AG09309 (cell line): ENCODE measurements around the gene IL25.

Experiments
- DNase-seq: peaks from one replicate; pipeline ENCODE4 v3.0.0-alpha.2; 2010; ENCODE audit warnings: low read depth
- H3K4me3 ChIP-seq: 2 replicates; pipeline ENCODE4 v1.5.1; 2011; ENCODE audit warnings: mild to moderate bottlenecking, low read depth, low read length, moderate library complexity; ENCODE audit not compliant: control insufficient read depth
- TF ChIP-seq, protein P1 (sequence below): IDR thresholded peaks from 2 replicates; pipeline ENCODE4 v1.5.1; 2011; ENCODE audit warnings: mild to moderate bottlenecking, low read depth, low read length, inconsistent platforms; ENCODE audit not compliant: insufficient read depth, control insufficient read depth; ENCODE audit errors: missing control alignments

IL25 gene

DNA sequence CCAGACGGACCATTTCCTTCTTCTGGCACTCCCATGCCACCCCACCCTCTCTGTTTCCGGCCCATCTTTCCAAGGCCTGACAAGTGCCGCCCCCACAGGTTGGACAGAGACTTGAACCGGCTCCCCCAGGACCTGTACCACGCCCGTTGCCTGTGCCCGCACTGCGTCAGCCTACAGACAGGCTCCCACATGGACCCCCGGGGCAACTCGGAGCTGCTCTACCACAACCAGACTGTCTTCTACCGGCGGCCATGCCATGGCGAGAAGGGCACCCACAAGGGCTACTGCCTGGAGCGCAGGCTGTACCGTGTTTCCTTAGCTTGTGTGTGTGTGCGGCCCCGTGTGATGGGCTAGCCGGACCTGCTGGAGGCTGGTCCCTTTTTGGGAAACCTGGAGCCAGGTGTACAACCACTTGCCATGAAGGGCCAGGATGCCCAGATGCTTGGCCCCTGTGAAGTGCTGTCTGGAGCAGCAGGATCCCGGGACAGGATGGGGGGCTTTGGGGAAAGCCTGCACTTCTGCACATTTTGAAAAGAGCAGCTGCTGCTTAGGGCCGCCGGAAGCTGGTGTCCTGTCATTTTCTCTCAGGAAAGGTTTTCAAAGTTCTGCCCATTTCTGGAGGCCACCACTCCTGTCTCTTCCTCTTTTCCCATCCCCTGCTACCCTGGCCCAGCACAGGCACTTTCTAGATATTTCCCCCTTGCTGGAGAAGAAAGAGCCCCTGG is 3.1 kb downstream of the IL25 start:
- no peak for DNase-seq
- H3K4me3 ChIP-seq: no peak overlapping the region
- TF ChIP-seq, protein P1, sequence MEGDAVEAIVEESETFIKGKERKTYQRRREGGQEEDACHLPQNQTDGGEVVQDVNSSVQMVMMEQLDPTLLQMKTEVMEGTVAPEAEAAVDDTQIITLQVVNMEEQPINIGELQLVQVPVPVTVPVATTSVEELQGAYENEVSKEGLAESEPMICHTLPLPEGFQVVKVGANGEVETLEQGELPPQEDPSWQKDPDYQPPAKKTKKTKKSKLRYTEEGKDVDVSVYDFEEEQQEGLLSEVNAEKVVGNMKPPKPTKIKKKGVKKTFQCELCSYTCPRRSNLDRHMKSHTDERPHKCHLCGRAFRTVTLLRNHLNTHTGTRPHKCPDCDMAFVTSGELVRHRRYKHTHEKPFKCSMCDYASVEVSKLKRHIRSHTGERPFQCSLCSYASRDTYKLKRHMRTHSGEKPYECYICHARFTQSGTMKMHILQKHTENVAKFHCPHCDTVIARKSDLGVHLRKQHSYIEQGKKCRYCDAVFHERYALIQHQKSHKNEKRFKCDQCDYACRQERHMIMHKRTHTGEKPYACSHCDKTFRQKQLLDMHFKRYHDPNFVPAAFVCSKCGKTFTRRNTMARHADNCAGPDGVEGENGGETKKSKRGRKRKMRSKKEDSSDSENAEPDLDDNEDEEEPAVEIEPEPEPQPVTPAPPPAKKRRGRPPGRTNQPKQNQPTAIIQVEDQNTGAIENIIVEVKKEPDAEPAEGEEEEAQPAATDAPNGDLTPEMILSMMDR: no peak

DNA sequence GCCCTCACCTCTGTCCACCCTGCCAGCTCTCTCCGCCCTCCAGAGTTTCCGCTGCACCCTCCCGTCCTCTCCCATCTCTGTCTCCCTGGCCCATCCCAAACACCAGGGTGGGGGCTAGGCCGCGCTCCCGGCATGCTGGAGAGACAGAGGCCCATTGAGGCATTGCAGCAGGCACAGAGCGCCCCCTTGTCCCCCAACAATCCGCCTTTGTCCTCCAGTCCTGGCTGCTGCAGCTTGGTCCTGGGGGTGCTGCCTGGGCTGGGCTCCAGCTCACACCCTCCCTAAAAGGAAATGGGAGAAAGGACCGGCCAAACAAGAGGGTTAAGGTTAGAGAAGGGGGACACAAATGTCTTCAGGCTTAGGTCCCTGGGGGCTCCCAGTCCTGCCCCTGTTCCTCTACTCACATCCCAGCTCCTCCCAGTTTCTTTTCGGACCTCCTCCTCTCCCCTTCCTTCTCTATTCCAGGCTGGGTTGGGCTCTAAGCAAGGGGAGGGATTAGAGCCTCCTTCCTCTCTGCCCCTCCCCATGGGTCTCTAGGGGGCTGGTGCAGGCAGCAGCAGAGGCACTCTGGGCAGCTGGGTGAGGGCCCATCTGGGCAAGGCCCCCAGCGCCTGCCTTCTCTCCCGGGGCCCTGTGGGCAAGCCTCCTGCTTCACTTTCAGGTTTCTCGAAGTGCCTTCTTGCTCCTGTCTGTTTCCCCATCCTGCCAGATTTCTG is 4.0 kb downstream of the IL25 start, which contains the start of gene CMTM5:
TSS of gene CMTM5 (plus strand) at position 565 of the 716 bp plus-strand sequence. CDS start 206 bp downstream, outside the sequence.
- no peak for DNase-seq
- TF ChIP-seq, protein P1: no peak
- H3K4me3 ChIP-seq: no peak within 1 kb of the TSS

DNA sequence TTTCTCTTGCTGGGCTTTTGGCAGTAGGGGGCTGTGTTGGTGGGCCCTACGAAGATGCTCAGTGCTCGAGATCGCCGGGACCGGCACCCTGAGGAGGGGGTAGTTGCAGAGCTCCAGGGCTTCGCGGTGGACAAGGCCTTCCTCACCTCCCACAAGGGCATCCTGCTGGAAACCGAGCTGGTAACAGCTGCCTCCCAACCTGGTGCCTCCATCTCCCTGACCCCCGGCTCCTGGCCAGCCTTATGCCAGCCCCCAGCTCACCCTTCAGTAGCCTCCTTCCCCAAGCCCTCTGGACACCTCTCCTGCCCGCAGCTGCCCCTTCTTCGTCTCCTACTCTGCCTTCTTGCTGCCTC is 4.6 kb downstream of the IL25 start:
- TF ChIP-seq, protein P1: no peak
- no peak overlapping the region for H3K4me3 ChIP-seq
- DNase-seq: no peak

GRCh38 chr14:23377573-23378563 is 5.3 kb downstream of the IL25 start:
- no peak overlapping the region for H3K4me3 ChIP-seq
- TF ChIP-seq, protein P1: no peak
- DNase-seq: no peak

DNA sequence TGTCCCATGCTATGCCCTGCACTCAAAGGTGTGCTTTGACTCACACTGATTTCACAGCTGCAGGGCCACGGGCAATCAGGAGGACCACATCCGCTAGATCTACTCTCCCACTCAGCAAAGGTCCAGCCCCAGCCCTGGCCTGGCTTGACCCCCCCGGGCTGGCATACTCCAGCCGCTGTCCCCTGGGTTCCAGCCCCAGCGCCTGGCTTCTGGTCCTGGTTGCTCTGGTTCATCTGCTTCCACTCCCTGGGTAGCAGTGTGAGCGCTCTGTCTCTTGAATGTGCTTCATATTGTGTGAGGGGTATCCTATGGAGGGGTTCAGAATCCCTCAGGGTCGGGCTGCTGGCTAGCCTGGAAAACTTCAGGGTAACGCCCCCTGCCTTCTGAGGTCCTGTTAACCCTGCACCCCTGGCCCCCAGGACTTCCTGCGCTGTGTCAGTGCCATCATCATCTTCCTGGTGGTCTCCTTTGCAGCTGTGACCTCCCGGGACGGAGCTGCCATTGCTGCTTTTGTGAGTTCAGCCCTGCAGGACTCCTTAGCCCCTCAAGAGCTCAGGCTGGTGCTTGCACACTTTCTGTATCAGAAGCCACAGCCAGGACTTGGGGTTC is 6.1 kb downstream of the IL25 start:
- DNase-seq: no peak
- TF ChIP-seq, protein P1: no peak
- H3K4me3 ChIP-seq: no peak overlapping the region
